Muscle layer of colon (tissue), 2 donors: ENCODE results near the gene PPP2R2D.

ENCODE experiments used
- H3K27ac ChIP-seq: one replicate; pipeline ENCODE4 v1.7.0; 2013; ENCODE audit warnings: low read depth, mild to moderate bottlenecking, low read length, moderate library complexity
- H3K27me3 ChIP-seq, 2 donors: one replicate each; pipeline ENCODE4 v1.7.0; 2013; ENCODE audit warnings: low read length in 2 of 2, mild to moderate bottlenecking in 2 of 2; ENCODE audit not compliant: insufficient read depth in 2 of 2, control insufficient read depth in 1 of 2
- H3K36me3 ChIP-seq: one replicate; pipeline ENCODE4 v1.7.0; 2013; ENCODE audit warnings: mild to moderate bottlenecking, low read length; ENCODE audit not compliant: insufficient read depth
- H3K4me1 ChIP-seq: one replicate; pipeline ENCODE4 v1.7.0; 2013; ENCODE audit warnings: mild to moderate bottlenecking, low read length; ENCODE audit not compliant: insufficient read depth
- H3K4me3 ChIP-seq, 2 donors: one replicate each; pipeline ENCODE4 v1.7.0; 2013; ENCODE audit warnings: low read length in 2 of 2, low read depth in 1 of 2, mild to moderate bottlenecking in 1 of 2, moderate library complexity in 1 of 2
- H3K9ac ChIP-seq: one replicate; pipeline ENCODE4 v1.7.0; 2013; ENCODE audit warnings: low read length
- H3K9me3 ChIP-seq: one replicate; pipeline ENCODE4 v1.7.0; 2013; ENCODE audit warnings: mild to moderate bottlenecking, low read length
- donor health status: abdominal sarcoma.
- donor health status: Adenocarcinoma of cecum.

Gene PPP2R2D

GRCh38 chr10:131998845-131999681 lies 98.3 kb downstream of the PPP2R2D start:
- no peaks in the 10 kb centered on the region for H3K36me3 ChIP-seq
- H3K4me1 ChIP-seq, result peaks cover 23% of the 10 kb centered on the region
- H3K9me3 ChIP-seq, result no peaks in the 10 kb centered on the region
- no peak overlapping the region for H3K9ac ChIP-seq
- H3K27ac ChIP-seq, result no peak overlapping the region
- no peak overlapping the region for H3K4me3 ChIP-seq
- H3K27me3 ChIP-seq, result no peaks in the 10 kb centered on the region

GRCh38 chr10:132001238-132001972 lies 100.6 kb downstream of the PPP2R2D start:
- Histone ChIP-seq H3K27me3 (no peaks in the 10 kb centered on the region), H3K36me3 (no peaks in the 10 kb centered on the region), H3K27ac (no peak overlapping the region), H3K4me3 (no peak overlapping the region), H3K9me3 (no peaks in the 10 kb centered on the region), H3K9ac (no peak overlapping the region), H3K4me1 (peaks cover 23% of the 10 kb centered on the region)

- Histone ChIP-seq H3K27me3 (no peaks in the 10 kb centered on the region), H3K27ac (no peak overlapping the region)
Observed at GRCh38 chr10:132002004-132002403, 101.2 kb downstream of the PPP2R2D start.

GRCh38 chr10:132003282-132003924 lies 102.6 kb downstream of the PPP2R2D start:
- Histone ChIP-seq H3K4me1 (peaks cover 3% of the 10 kb centered on the region), H3K9me3 (no peaks in the 10 kb centered on the region), H3K9ac (no peak overlapping the region), H3K27ac (no peak overlapping the region), H3K36me3 (no peaks in the 10 kb centered on the region), H3K4me3 (no peak overlapping the region), H3K27me3 (no peaks in the 10 kb centered on the region)

More at GRCh38 chr10:132002004-132002403, 101.2 kb downstream of the PPP2R2D start:
- H3K36me3 ChIP-seq, result no peaks in the 10 kb centered on the region
- no peak overlapping the region for H3K4me3 ChIP-seq
- H3K9ac ChIP-seq, result no peak overlapping the region
- no peaks in the 10 kb centered on the region for H3K9me3 ChIP-seq
- H3K4me1 ChIP-seq, result peaks cover 17% of the 10 kb centered on the region

GRCh38 chr10:132004052-132004451 lies 103.2 kb downstream of the PPP2R2D start:
- Histone ChIP-seq H3K4me1 (peaks cover 3% of the 10 kb centered on the region), H3K27ac (no peak overlapping the region), H3K27me3 (no peaks in the 10 kb centered on the region), H3K36me3 (no peaks in the 10 kb centered on the region), H3K9me3 (no peaks in the 10 kb centered on the region), H3K4me3 (no peak overlapping the region), H3K9ac (no peak overlapping the region)

GRCh38 chr10:132005147-132005546 lies 104.3 kb downstream of the PPP2R2D start:
- Histone ChIP-seq H3K9ac (no peak overlapping the region), H3K27ac (no peak overlapping the region), H3K4me1 (peaks cover 3% of the 10 kb centered on the region), H3K27me3 (no peaks in the 10 kb centered on the region), H3K9me3 (no peaks in the 10 kb centered on the region), H3K4me3 (no peak overlapping the region), H3K36me3 (no peaks in the 10 kb centered on the region)

GRCh38 chr10:132006966-132007365 lies 106.2 kb downstream of the PPP2R2D start:
- H3K4me1 ChIP-seq, result peaks cover 10% of the 10 kb centered on the region
- no peaks in the 10 kb centered on the region for H3K9me3 ChIP-seq
- no peak overlapping the region for H3K4me3 ChIP-seq
- H3K9ac ChIP-seq, result no peak overlapping the region
- no peaks in the 10 kb centered on the region for H3K27me3 ChIP-seq
- H3K27ac ChIP-seq, result no peak overlapping the region
- no peaks in the 10 kb centered on the region for H3K36me3 ChIP-seq

GRCh38 chr10:132007681-132008080 lies 106.9 kb downstream of the PPP2R2D start:
- no peaks in the 10 kb centered on the region for H3K36me3 ChIP-seq
- H3K4me3 ChIP-seq, result no peak overlapping the region
- H3K27me3 ChIP-seq, result no peaks in the 10 kb centered on the region
- H3K9ac ChIP-seq, result no peak overlapping the region
- H3K4me1 ChIP-seq, result peaks cover 10% of the 10 kb centered on the region
- no peak overlapping the region for H3K27ac ChIP-seq
- H3K9me3 ChIP-seq, result no peaks in the 10 kb centered on the region
